GM12874 (cell line): Measurements from ENCODE around the gene METAP1D.

Experiments used
- CTCF ChIP-seq: IDR thresholded peaks from 2 replicates; pipeline ENCODE4 v1.5.1; 2011; ENCODE audit warnings: low read depth, mild to moderate bottlenecking, control low read depth, low read length, moderate library complexity; ENCODE audit not compliant: insufficient read depth

METAP1D gene

GRCh38 chr2:172021074-172021931 is 21.6 kb downstream of the METAP1D start:
- no peak for TF ChIP-seq CTCF

GRCh38 chr2:172021955-172022354 is 22.2 kb downstream of the METAP1D start:
- TF ChIP-seq CTCF: no peak

- no peak for TF ChIP-seq CTCF
Observed at GRCh38 chr2:172031536-172031935, 31.8 kb downstream of the METAP1D start.

- no peak for TF ChIP-seq CTCF
Observed at GRCh38 chr2:172038121-172038520, 38.4 kb downstream of the METAP1D start.

GRCh38 chr2:172038604-172039003 is 38.9 kb downstream of the METAP1D start:
- no peak for TF ChIP-seq CTCF

- TF ChIP-seq CTCF: no peak
Observed at GRCh38 chr2:172039011-172039704, 39.4 kb downstream of the METAP1D start.

GRCh38 chr2:172040311-172040710 is 40.6 kb downstream of the METAP1D start:
- no peak for TF ChIP-seq CTCF
